KMS-11 (cell line): ENCODE measurements around the gene KLF7.

Source experiments
- H2AFZ ChIP-seq: fragments of 200-600 bp; sonication (generic); 2 replicates; pipeline ENCODE4 v1.6.1; 2016; ENCODE audit warnings: antibody characterized with exemption, mixed run types, low read depth
- H3K27ac ChIP-seq: fragments of 200-600 bp; sonication (generic); 2 replicates; pipeline ENCODE4 v1.6.1; 2016; ENCODE audit warnings: mild to moderate bottlenecking, mixed run types
- H3K27me3 ChIP-seq: fragments of 200-600 bp; sonication (generic); 2 replicates; pipeline ENCODE4 v1.6.1; 2017; ENCODE audit warnings: mild to moderate bottlenecking, low read depth, mixed run types, moderate library complexity; ENCODE audit not compliant: insufficient read depth
- H3K36me3 ChIP-seq: fragments of 200-600 bp; sonication (generic); 2 replicates; pipeline ENCODE4 v1.6.1; 2017; ENCODE audit warnings: mild to moderate bottlenecking, mixed run types; ENCODE audit not compliant: insufficient read depth
- H3K4me1 ChIP-seq: fragments of 200-600 bp; sonication (generic); 2 replicates; pipeline ENCODE4 v1.6.1; 2016; ENCODE audit warnings: mild to moderate bottlenecking, low read depth, mixed run types; ENCODE audit not compliant: poor library complexity, severe bottlenecking
- H3K4me2 ChIP-seq: fragments of 200-600 bp; sonication (generic); 2 replicates; pipeline ENCODE4 v1.7.0; 2016; ENCODE audit warnings: mild to moderate bottlenecking, mixed run types
- H3K4me3 ChIP-seq: fragments of 200-600 bp; sonication (generic); IDR thresholded peaks from 2 replicates; pipeline ENCODE4 v1.6.1; 2017; ENCODE audit warnings: low read depth, low read length, mixed read lengths; ENCODE audit not compliant: insufficient read depth
- H3K79me2 ChIP-seq: fragments of 200-600 bp; sonication (generic); 2 replicates; pipeline ENCODE4 v1.6.1; 2016; ENCODE audit warnings: low read depth, mixed run types; ENCODE audit not compliant: insufficient read depth
- H3K9ac ChIP-seq: fragments of 200-600 bp; sonication (generic); 2 replicates; pipeline ENCODE4 v1.6.1; 2016; ENCODE audit warnings: mild to moderate bottlenecking, mixed run types
- H4K20me1 ChIP-seq: fragments of 200-600 bp; sonication (generic); 2 replicates; pipeline ENCODE4 v1.6.1; 2016; ENCODE audit warnings: mild to moderate bottlenecking, mixed run types; ENCODE audit not compliant: insufficient read depth
- TF ChIP-seq, protein P1 (sequence below): fragments of 200-600 bp; sonication (generic); conservative IDR thresholded peaks from 2 replicates; pipeline ENCODE4 v1.6.1; 2017; ENCODE audit warnings: low read depth, mild to moderate bottlenecking, antibody characterized with exemption, low read length, moderate library complexity, mixed read lengths

Gene KLF7

DNA sequence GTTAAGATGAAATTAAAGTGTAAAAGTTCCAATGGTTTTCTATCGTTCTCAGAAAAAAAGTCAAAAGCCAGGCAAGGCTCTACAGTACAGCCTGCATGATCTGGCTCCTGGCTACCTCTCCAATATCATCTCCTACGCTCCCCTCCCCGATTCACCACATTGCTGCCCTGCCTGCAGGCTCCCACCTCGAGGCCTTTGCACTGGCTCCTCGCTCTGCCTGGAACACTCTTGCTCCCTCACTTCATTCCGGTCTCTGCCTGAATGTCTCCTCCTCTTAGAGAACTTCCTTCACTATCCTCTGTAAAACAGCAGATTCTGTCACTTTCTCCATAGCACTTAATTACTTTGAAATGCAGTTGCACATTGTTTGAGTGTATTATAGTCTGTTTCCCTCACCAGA lies 72.5 kb downstream of the KLF7 start:
- H3K9ac ChIP-seq: no peak overlapping the region
- H3K79me2 ChIP-seq: no peaks in the 10 kb centered on the region
- H3K4me1 ChIP-seq: no peaks in the 10 kb centered on the region
- no peaks in the 10 kb centered on the region for H4K20me1 ChIP-seq
- H3K4me3 ChIP-seq: no peak overlapping the region
- no peak overlapping the region for H3K4me2 ChIP-seq
- H3K36me3 ChIP-seq: no peaks in the 10 kb centered on the region
- H2AFZ ChIP-seq: no peak overlapping the region
- TF ChIP-seq, protein P1, sequence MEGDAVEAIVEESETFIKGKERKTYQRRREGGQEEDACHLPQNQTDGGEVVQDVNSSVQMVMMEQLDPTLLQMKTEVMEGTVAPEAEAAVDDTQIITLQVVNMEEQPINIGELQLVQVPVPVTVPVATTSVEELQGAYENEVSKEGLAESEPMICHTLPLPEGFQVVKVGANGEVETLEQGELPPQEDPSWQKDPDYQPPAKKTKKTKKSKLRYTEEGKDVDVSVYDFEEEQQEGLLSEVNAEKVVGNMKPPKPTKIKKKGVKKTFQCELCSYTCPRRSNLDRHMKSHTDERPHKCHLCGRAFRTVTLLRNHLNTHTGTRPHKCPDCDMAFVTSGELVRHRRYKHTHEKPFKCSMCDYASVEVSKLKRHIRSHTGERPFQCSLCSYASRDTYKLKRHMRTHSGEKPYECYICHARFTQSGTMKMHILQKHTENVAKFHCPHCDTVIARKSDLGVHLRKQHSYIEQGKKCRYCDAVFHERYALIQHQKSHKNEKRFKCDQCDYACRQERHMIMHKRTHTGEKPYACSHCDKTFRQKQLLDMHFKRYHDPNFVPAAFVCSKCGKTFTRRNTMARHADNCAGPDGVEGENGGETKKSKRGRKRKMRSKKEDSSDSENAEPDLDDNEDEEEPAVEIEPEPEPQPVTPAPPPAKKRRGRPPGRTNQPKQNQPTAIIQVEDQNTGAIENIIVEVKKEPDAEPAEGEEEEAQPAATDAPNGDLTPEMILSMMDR: no peak
- H3K27ac ChIP-seq: no peak overlapping the region
- H3K27me3 ChIP-seq: no peaks in the 10 kb centered on the region

- Histone ChIP-seq H3K36me3 (no peaks in the 10 kb centered on the region), H4K20me1 (no peaks in the 10 kb centered on the region), H3K4me1 (no peaks in the 10 kb centered on the region), H3K79me2 (no peaks in the 10 kb centered on the region), H3K4me2 (no peak overlapping the region), H3K9ac (no peak overlapping the region), H3K27ac (no peak overlapping the region), H3K27me3 (no peaks in the 10 kb centered on the region), H2AFZ (no peak overlapping the region), H3K4me3 (no peak overlapping the region)
- TF ChIP-seq, protein P1: no peak
These were observed 72.9 kb downstream of the KLF7 start for GRCh38 chr2:207092818-207093217.

GRCh38 chr2:207091928-207092327 lies 73.8 kb downstream of the KLF7 start:
- Histone ChIP-seq H3K27ac (no peak overlapping the region), H3K9ac (no peak overlapping the region), H3K36me3 (no peaks in the 10 kb centered on the region), H4K20me1 (no peaks in the 10 kb centered on the region), H3K4me3 (no peak overlapping the region), H3K4me1 (no peaks in the 10 kb centered on the region), H2AFZ (no peak overlapping the region), H3K27me3 (no peaks in the 10 kb centered on the region), H3K4me2 (no peak overlapping the region), H3K79me2 (no peaks in the 10 kb centered on the region)
- TF ChIP-seq, protein P1: no peak

GRCh38 chr2:207091176-207091575 lies 74.6 kb downstream of the KLF7 start:
- Histone ChIP-seq H3K79me2 (no peaks in the 10 kb centered on the region), H3K36me3 (no peaks in the 10 kb centered on the region), H3K4me2 (no peak overlapping the region), H3K27ac (no peak overlapping the region), H3K4me1 (no peaks in the 10 kb centered on the region), H4K20me1 (no peaks in the 10 kb centered on the region), H3K4me3 (no peak overlapping the region), H3K9ac (no peak overlapping the region), H3K27me3 (no peaks in the 10 kb centered on the region), H2AFZ (no peak overlapping the region)
- TF ChIP-seq, protein P1: no peak

- no peak overlapping the region for H3K4me2 ChIP-seq
- H2AFZ ChIP-seq: no peak overlapping the region
- no peaks in the 10 kb centered on the region for H3K4me1 ChIP-seq
- H3K27me3 ChIP-seq: no peaks in the 10 kb centered on the region
- H3K36me3 ChIP-seq: no peaks in the 10 kb centered on the region
- TF ChIP-seq, protein P1: no peak
- no peaks in the 10 kb centered on the region for H3K79me2 ChIP-seq
- no peak overlapping the region for H3K27ac ChIP-seq
- no peaks in the 10 kb centered on the region for H4K20me1 ChIP-seq
- no peak overlapping the region for H3K9ac ChIP-seq
- no peak overlapping the region for H3K4me3 ChIP-seq
These were observed 75.4 kb downstream of the KLF7 start for GRCh38 chr2:207090389-207090788.
